HepG2 (cell line): Measurements from ENCODE around the gene DEPDC5. TPM values are rescaled to one million over a fixed set of nuclear protein-coding genes. Genes with fewer than 3 reads are reported as not detected.

Experiments
- DRAP1 ChIP-seq: IDR thresholded peaks from 2 replicates; pipeline ENCODE4 v1.6.1; 2016; ENCODE audit warnings: missing genetic modification reagents, missing compliant biosample characterization
- DZIP1 ChIP-seq: sonication (generic); formaldehyde crosslinking; IDR thresholded peaks from 2 replicates; pipeline ENCODE4 v1.5.0; 2020; ENCODE audit warnings: mild to moderate bottlenecking, missing genetic modification reagents
- ELF1 ChIP-seq: sonication (generic); formaldehyde crosslinking; IDR thresholded peaks from 2 replicates; pipeline ENCODE4 v1.4.0; 2020; ENCODE audit warnings: missing genetic modification reagents
- GABPA ChIP-seq, 2 experiments: IDR thresholded peaks; 2 replicates each; pipeline ENCODE4 v1.6.1; 2011 to 2016; ENCODE audit warnings: low read depth in 2 of 2, low read length in 1 of 2, missing biosample characterization in 1 of 2, missing genetic modification characterization in 1 of 2
- HMG20B ChIP-seq: conservative IDR thresholded peaks from 2 replicates; pipeline ENCODE4 v1.6.1; 2016; ENCODE audit warnings: missing genetic modification reagents, missing compliant biosample characterization
- KMT2B ChIP-seq: IDR thresholded peaks from 2 replicates; pipeline ENCODE4 v1.6.1; 2016; ENCODE audit warnings: missing genetic modification reagents, missing compliant biosample characterization
- MAZ ChIP-seq, 2 experiments: sonication (generic) in 1 of 2; formaldehyde crosslinking in 1 of 2; IDR thresholded peaks; 2 replicates each; pipeline versions ENCODE4 v1.5.0 to v1.6.1; 2012 to 2020; ENCODE audit warnings: low read depth in 2 of 2, mild to moderate bottlenecking in 2 of 2, borderline replicate concordance in 1 of 2, improper control_type of control experiment in 1 of 2, low read length in 1 of 2, missing genetic modification reagents in 1 of 2, moderate library complexity in 1 of 2
- NKX3-1 ChIP-seq: sonication (generic); formaldehyde crosslinking; IDR thresholded peaks from 2 replicates; pipeline ENCODE4 v1.5.0; 2020; ENCODE audit warnings: missing genetic modification reagents
- NR2C2 ChIP-seq: sonication (generic); formaldehyde crosslinking; IDR thresholded peaks from 2 replicates; pipeline ENCODE4 v1.4.0; 2020; ENCODE audit warnings: missing genetic modification reagents, mild to moderate bottlenecking, moderate library complexity, borderline replicate concordance
- SAP130 ChIP-seq: IDR thresholded peaks from 2 replicates; pipeline ENCODE4 v1.6.1; 2016; ENCODE audit warnings: low read depth
- SP4 ChIP-seq: sonication (generic); formaldehyde crosslinking; IDR thresholded peaks from 2 replicates; pipeline ENCODE4 v1.8.1; 2023; ENCODE audit warnings: mild to moderate bottlenecking, missing genetic modification reagents
- TBP ChIP-seq: sonication (generic); formaldehyde crosslinking; IDR thresholded peaks from 2 replicates; pipeline ENCODE4 v1.5.0; 2020; ENCODE audit warnings: missing genetic modification reagents
- U2AF2 ChIP-seq: fragments of 200-400 bp; formaldehyde crosslinking; IDR thresholded peaks from 2 replicates; pipeline ENCODE4 v1.6.1; 2017; ENCODE audit warnings: low read depth, mild to moderate bottlenecking, low read length
- ZIK1 ChIP-seq: sonication (generic); formaldehyde crosslinking; IDR thresholded peaks from 2 replicates; pipeline ENCODE4 v1.5.0; 2020; ENCODE audit warnings: mild to moderate bottlenecking, low read depth, missing genetic modification reagents, borderline replicate concordance
- ZNF275 ChIP-seq: sonication (generic); formaldehyde crosslinking; IDR thresholded peaks from 2 replicates; pipeline ENCODE4 v1.8.0; 2022; ENCODE audit warnings: missing genetic modification reagents, mild to moderate bottlenecking, inconsistent platforms, borderline replicate concordance
- ZNF281 ChIP-seq: sonication (generic); formaldehyde crosslinking; IDR thresholded peaks from 2 replicates; pipeline ENCODE4 v1.4.0; 2020; ENCODE audit warnings: missing genetic modification reagents, borderline replicate concordance
- ZNF431 ChIP-seq: sonication (generic); formaldehyde crosslinking; IDR thresholded peaks from 2 replicates; pipeline ENCODE4 v1.9.0; 2022; ENCODE audit warnings: missing genetic modification reagents, low read depth, mild to moderate bottlenecking, borderline replicate concordance
- ZNF788 ChIP-seq: sonication (generic); formaldehyde crosslinking; IDR thresholded peaks from 2 replicates; pipeline ENCODE4 v1.5.0; 2020; ENCODE audit warnings: mild to moderate bottlenecking, missing genetic modification reagents, borderline replicate concordance
- ZNF839 ChIP-seq: sonication (generic); formaldehyde crosslinking; IDR thresholded peaks from 2 replicates; pipeline ENCODE4 v1.4.0; 2020; ENCODE audit warnings: missing genetic modification reagents, mild to moderate bottlenecking, borderline replicate concordance
- polyA plus RNA-seq, 8 experiments: library from polyadenylated mRNA; depleted of rRNA in 3 of 8; stranded (reverse) in 7 of 8; unstranded in 1 of 8; fragments of >200 nt; fragmentation: Illumina TruSeq in 4 of 8; extraction: Trizol in 4 of 8; gene quantifications; 2 replicates each; pipeline versions ENCODE4 v1.2.1 to v1.2.3, GENCODE V29; 2011 to 2016; ENCODE audit warnings: low read depth in 4 of 8, missing spikeins in 1 of 8, mixed read lengths in 1 of 8; ENCODE audit not compliant: insufficient read depth in 1 of 8
- total RNA-seq, 5 experiments: library from RNA; depleted of rRNA; stranded (reverse); fragments of >200 nt; fragmentation: Illumina TruSeq; extraction: Trizol; gene quantifications; 2 replicates each; pipeline ENCODE4 v1.2.3, GENCODE V29; 2016; ENCODE audit warnings: low read depth in 1 of 5
- TF ChIP-seq, protein P1 (sequence below): sonication (generic); IDR thresholded peaks from 2 replicates; pipeline ENCODE4 v1.6.1; 2016; ENCODE audit warnings: low read depth, borderline replicate concordance

Gene DEPDC5
- total and polyA plus RNA-seq, 2 of the 13 experiments (the other 11 are each of a cell fraction or from before 2014, with no cell fraction given): 9.8 to 12.4 TPM

DNA sequence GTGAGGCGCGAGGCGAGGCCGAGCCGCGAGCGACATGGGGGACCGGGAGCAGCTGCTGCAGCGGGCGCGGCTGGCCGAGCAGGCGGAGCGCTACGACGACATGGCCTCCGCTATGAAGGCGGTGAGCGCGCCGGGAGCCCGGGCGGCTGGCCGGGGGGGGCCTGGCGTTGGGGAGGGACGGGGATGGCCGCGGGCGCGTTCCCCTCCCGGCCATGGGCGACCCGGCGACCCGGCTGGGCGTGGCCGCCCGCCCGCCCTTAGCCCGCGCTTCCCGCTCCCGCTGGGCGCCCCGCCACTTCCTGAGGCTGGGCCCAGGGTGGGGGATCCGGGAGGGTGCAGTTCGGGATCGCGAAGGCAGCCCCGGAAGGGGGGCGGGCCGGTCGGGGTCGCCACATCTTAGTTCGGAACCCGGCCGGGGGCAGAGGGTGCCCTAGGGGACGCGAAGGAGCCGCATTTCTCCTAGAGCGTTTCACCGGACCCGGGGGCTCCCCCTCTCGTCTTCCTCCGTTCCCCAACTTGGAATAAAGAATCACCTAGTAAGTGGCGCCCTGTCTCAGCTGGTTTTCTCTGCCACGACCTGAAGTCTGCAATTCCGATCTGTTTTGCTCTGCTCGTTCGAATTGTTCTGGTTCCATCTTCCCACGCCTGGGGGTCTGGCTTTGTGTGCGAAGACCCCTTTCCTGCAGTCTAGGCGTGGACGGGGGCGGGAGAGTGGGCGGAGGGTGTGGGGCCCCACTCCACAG lies 191.1 kb downstream of the DEPDC5 start (continued):
- TF ChIP-seq KMT2B: no peak
- no peak for TF ChIP-seq U2AF2
- TF ChIP-seq SAP130 (CRISPR knock-in tag): peak; percentile 40
- TF ChIP-seq ZNF431 (CRISPR knock-in tag): 0 out of 2 replicates have a peak, but pooled peaks have one; percentile 58
- TF ChIP-seq ZIK1 (CRISPR knock-in tag): no peak; the same call in 1 of the 2 replicates
- TF ChIP-seq DZIP1 (CRISPR knock-in tag): no peak
- no peak for TF ChIP-seq NKX3-1
- no peak for TF ChIP-seq HMG20B (CRISPR knock-in tag)
- TF ChIP-seq ELF1 (CRISPR knock-in tag): no peak
- TF ChIP-seq ZNF788: 0 out of 2 replicates have a peak, but pooled peaks have one; percentile 30
- TF ChIP-seq, protein P1, sequence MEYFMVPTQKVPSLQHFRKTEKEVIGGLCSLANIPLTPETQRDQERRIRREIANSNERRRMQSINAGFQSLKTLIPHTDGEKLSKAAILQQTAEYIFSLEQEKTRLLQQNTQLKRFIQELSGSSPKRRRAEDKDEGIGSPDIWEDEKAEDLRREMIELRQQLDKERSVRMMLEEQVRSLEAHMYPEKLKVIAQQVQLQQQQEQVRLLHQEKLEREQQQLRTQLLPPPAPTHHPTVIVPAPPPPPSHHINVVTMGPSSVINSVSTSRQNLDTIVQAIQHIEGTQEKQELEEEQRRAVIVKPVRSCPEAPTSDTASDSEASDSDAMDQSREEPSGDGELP: no peak
- TF ChIP-seq ZNF281 (CRISPR knock-in tag): no peak
- no peak for TF ChIP-seq TBP (CRISPR knock-in tag)
- peak; percentile 64 for TF ChIP-seq SP4 (CRISPR knock-in tag)
- TF ChIP-seq ZNF839 (CRISPR knock-in tag): 0 out of 2 replicates have a peak, but pooled peaks have one; percentile 13
- TF ChIP-seq NR2C2 (CRISPR knock-in tag): 0 out of 2 replicates have a peak, but pooled peaks have one; percentile 11
- TF ChIP-seq GABPA (IDR thresholded peaks at IDR 0.05; ENCODE audit: low read depth, low read length): peak; percentile 21; the same call in 1 of the 2 replicates
- 0 out of 2 replicates have a peak, but pooled peaks have one; percentile 12 for TF ChIP-seq GABPA (CRISPR knock-in tag; IDR thresholded peaks at IDR 0.05; ENCODE audit: low read depth)
- TF ChIP-seq DRAP1: no peak
- no peak for TF ChIP-seq MAZ (IDR thresholded peaks at IDR 0.05; ENCODE audit: borderline replicate concordance, low read depth, low read length)
- no peak for TF ChIP-seq MAZ (CRISPR knock-in tag; IDR thresholded peaks at IDR 0.05; ENCODE audit: low read depth)
- no peak for TF ChIP-seq ZNF275 (CRISPR knock-in tag)
